Epithelial cell of esophagus (primary cell): ENCODE data around the gene NEFH.
A peak's percentile ranks its signal among the peaks of the same experiment; 100 is the strongest.

Experiments used
- DNase-seq: peaks from one replicate; pipeline ENCODE4 v3.0.0; 2010; ENCODE audit warnings: low read depth
- H3K4me3 ChIP-seq: 2 replicates; pipeline ENCODE4 v1.5.1; 2011; ENCODE audit warnings: mild to moderate bottlenecking, low read length, control low read depth
- TF ChIP-seq, protein P1 (sequence below): IDR thresholded peaks from 2 replicates; pipeline ENCODE4 v1.5.1; 2011; ENCODE audit warnings: low read depth, mild to moderate bottlenecking, low read length, control low read depth, inconsistent platforms; ENCODE audit not compliant: insufficient read depth; ENCODE audit errors: missing control alignments

NEFH gene

DNA sequence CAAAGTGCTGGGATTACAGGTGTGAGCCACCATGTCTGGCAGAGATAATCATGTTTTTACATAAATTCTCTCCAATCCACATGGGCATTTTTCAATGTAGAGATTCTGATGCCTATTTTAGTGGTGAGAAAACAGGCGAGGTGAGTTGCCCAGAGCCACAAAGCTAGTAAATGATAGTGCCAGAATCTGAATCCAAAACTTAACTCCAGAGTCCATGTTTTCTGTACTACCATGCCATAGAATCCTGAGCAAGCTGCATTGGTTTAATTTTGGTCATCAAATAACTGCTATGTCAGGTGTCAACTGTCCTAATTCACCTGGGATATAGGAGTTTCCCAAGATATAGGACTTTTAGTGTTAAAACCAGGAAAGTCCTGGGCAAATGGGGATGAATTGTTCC, 13.6 kb downstream of the NEFH start:
- DNase-seq, result no peak

DNA sequence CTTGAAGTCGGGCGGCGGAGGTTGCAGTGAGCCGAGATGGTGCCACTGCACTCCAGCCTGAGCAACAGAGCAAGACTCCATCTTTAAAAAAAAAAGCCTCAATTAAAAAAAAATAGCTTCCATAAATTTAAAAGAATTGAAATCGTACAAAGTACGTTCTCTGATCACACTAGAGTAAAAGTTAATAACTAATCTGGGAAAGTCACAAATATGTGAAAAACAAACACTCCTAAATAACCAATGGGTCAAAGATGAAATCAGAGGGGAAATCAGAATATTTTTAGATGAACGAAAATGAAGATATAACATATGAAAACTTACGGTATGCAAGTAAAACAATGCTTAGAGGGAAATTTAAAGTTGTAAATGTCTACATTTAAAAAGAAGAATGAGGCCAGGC, 19.8 kb downstream of the NEFH start:
- DNase-seq, result no peak
- TF ChIP-seq, protein P1, sequence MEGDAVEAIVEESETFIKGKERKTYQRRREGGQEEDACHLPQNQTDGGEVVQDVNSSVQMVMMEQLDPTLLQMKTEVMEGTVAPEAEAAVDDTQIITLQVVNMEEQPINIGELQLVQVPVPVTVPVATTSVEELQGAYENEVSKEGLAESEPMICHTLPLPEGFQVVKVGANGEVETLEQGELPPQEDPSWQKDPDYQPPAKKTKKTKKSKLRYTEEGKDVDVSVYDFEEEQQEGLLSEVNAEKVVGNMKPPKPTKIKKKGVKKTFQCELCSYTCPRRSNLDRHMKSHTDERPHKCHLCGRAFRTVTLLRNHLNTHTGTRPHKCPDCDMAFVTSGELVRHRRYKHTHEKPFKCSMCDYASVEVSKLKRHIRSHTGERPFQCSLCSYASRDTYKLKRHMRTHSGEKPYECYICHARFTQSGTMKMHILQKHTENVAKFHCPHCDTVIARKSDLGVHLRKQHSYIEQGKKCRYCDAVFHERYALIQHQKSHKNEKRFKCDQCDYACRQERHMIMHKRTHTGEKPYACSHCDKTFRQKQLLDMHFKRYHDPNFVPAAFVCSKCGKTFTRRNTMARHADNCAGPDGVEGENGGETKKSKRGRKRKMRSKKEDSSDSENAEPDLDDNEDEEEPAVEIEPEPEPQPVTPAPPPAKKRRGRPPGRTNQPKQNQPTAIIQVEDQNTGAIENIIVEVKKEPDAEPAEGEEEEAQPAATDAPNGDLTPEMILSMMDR, result no peak
- no peak overlapping the region for H3K4me3 ChIP-seq

More for the DNA sequence above, 13.6 kb downstream of the NEFH start:
- no peak overlapping the region for H3K4me3 ChIP-seq
- TF ChIP-seq, protein P1, result no peak

DNA sequence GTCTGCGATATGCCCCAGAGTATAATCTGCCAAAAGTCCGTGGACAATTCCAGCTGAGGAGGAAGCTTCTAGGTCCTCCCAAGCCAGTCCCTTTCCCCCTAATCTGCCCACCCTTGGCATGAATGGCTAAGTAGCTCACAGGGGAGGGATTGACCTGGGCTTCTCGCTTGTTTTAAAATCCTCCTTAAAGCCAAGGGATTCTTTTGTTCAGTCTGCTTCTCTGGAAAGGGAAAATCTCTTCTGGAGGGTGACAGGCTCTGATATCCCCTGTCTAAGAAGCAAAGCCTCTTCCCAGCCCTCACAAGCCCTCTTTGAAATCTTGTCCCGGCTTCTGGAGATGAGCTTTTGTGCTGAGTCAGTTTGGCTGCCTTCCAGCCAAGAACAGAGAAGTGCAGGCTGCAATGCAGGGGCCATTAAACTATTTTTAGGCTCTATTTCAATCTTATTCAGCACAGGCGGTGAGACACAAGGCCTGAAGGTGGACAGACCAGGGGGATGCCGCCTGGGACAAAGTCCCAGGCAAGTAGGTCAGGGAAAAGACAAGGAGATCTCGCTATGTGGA, 23.9 kb downstream of the NEFH start:
- H3K4me3 ChIP-seq, result no peak overlapping the region
- peak; percentile 34 for DNase-seq
- TF ChIP-seq, protein P1, result no peak

DNA sequence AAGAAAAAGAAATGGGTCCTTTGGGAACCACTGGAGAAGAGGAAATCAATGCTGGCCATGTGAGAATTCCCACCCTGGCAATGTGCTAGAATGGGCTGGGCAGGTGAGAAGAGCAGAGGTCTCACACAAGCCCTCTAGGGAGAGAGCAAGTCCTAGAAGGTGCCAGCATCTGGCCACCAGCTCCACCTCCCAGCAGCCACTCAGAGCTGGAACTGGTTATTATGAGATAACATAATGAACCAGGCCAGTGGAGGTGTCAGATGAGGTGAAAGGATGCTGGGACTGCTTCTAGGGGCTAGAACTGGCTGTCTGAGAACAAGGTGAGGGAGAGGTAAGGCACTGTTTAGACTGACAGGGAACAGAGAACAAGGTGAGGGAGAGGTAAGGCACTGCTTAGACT, 29.3 kb downstream of the NEFH start:
- TF ChIP-seq, protein P1, result no peak

DNA sequence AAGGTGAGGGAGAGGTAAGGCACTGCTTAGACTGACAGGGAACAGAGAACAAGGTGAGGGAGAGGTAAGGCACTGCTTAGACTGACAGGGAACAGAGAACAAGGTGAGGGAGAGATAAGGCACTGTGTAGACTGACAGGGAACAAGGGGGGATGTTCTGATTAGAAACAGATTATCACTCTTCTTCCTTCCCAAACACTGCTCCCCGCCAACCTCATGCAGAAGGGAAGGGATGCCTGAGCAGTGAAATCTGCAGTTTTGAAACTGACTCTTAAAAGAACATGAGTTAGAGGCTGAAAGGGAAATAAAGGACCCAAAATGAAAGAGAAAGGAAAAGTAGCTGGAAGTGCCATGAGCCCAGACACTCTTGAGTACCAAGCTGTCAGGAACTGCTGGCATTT, 29.8 kb downstream of the NEFH start:
- no peak for DNase-seq
- TF ChIP-seq, protein P1, result no peak
- H3K4me3 ChIP-seq, result no peak overlapping the region

More for the DNA sequence above, 29.3 kb downstream of the NEFH start:
- DNase-seq, result no peak
- no peak overlapping the region for H3K4me3 ChIP-seq

DNA sequence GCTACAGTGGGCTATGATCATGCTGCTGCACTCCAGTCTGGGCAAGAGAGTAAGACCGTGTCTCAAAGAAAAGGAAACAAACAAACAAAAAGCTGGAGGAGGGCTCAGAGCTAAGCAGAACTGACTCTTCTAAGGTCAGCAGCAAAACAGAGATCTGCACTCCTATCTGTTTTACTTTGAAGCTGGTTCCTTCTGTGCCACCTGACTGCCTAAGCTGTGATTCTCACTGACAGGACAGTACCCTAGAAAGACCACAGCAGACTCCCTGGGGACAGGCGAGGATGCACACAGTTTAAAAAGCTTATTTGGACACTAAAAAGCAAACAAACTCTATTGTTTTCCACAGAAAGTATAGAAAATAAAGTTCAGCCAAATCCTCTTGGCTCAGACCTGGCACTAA, 30.5 kb downstream of the NEFH start:
- no peak for DNase-seq
- no peak overlapping the region for H3K4me3 ChIP-seq
- TF ChIP-seq, protein P1, result no peak
